HAP-1 (cell line): ENCODE results near the gene RHO.

Experiments used
- DNase-seq, 2 experiments: peaks; one replicate each; pipeline ENCODE4 v3.0.0-alpha.2; 2016 to 2020; ENCODE audit warnings: low spot score in 2 of 2
- H3K27me3 ChIP-seq: fragments of 250-450 bp; sonication (Bioruptor Pico); 2 replicates; pipeline ENCODE4 v1.5.1; 2020; ENCODE audit warnings: low read depth, mild to moderate bottlenecking, moderate library complexity
- H3K36me3 ChIP-seq: fragments of 250-450 bp; sonication (Bioruptor Pico); replicated peaks from 2 replicates; pipeline ENCODE4 v1.5.1; 2020; ENCODE audit warnings: mild to moderate bottlenecking
- H3K4me1 ChIP-seq: fragments of 250-450 bp; sonication (Bioruptor Pico); 2 replicates; pipeline ENCODE4 v1.5.1; 2020; ENCODE audit warnings: mild to moderate bottlenecking
- H3K4me3 ChIP-seq: fragments of 250-450 bp; sonication (Bioruptor Pico); 2 replicates; pipeline ENCODE4 v1.5.1; 2020; ENCODE audit warnings: mild to moderate bottlenecking, moderate library complexity
- H3K9me3 ChIP-seq: fragments of 250-450 bp; sonication (Bioruptor Pico); 2 replicates; pipeline ENCODE4 v1.5.1; 2020; ENCODE audit warnings: mild to moderate bottlenecking, moderate library complexity
- in situ Hi-C: fragments of 300-500 bp; cut with MboI; formaldehyde crosslinking; loops from 3 replicates; pipeline ENCODE4 v1.14.3; 2020; ENCODE audit warnings: low sequenced_read_pairs, inconsistent platforms, mixed read lengths

RHO gene

DNA sequence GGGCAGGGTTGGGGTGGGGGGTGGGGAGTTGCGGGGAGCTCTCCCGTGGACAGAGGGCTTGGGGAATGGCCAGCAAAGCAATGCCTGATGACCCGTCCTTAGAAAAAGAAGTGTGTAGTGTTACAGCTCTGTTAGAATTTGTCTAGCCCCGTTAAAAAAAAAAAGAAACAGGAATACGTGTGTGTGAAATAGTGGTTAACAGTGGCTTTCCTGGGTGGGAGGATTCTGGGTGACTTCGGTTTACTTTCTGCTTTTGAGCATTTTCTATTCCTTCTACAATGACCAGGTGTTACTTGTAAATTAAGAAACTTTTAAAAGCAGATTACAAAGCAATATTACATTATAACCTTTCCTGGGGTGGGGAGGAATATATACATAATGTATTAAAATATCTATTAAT, 39.5 kb downstream of the RHO start:
- H3K36me3 ChIP-seq: peaks cover under 1% of the 10 kb centered on the region; the same call in 1 of the 2 replicates
- DNase-seq: no peak
- no peaks in the 10 kb centered on the region for H3K9me3 ChIP-seq
- no peak overlapping the region for H3K4me3 ChIP-seq
- no peaks in the 10 kb centered on the region for H3K27me3 ChIP-seq
- H3K4me1 ChIP-seq: no peaks in the 10 kb centered on the region
- in situ Hi-C loops: no loop called here

DNA sequence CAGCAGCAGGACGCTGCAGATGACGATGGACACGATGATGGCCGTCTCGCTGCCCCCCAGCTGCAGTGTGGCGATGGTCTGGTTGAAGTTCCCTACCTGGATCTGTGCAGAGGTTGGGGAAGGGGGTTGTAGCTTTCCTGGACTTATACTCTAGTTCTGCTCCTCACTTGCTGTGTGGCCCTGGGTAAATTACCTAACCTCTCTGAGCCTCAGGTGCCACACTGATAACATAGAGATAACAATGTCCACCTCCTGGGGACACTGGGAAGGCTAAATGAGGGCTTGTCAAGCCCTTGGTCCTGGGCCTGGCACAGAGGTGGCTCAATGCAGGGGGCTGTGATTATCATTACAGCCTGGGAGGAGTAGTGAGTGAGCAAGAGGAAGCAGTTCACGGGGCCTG, 41.4 kb downstream of the RHO start:
- no peak for DNase-seq
- no peaks in the 10 kb centered on the region for H3K9me3 ChIP-seq
- no peak overlapping the region for H3K4me3 ChIP-seq
- in situ Hi-C loops: no loop called here
- H3K4me1 ChIP-seq: no peaks in the 10 kb centered on the region
- no peaks in the 10 kb centered on the region for H3K36me3 ChIP-seq
- no peaks in the 10 kb centered on the region for H3K27me3 ChIP-seq

DNA sequence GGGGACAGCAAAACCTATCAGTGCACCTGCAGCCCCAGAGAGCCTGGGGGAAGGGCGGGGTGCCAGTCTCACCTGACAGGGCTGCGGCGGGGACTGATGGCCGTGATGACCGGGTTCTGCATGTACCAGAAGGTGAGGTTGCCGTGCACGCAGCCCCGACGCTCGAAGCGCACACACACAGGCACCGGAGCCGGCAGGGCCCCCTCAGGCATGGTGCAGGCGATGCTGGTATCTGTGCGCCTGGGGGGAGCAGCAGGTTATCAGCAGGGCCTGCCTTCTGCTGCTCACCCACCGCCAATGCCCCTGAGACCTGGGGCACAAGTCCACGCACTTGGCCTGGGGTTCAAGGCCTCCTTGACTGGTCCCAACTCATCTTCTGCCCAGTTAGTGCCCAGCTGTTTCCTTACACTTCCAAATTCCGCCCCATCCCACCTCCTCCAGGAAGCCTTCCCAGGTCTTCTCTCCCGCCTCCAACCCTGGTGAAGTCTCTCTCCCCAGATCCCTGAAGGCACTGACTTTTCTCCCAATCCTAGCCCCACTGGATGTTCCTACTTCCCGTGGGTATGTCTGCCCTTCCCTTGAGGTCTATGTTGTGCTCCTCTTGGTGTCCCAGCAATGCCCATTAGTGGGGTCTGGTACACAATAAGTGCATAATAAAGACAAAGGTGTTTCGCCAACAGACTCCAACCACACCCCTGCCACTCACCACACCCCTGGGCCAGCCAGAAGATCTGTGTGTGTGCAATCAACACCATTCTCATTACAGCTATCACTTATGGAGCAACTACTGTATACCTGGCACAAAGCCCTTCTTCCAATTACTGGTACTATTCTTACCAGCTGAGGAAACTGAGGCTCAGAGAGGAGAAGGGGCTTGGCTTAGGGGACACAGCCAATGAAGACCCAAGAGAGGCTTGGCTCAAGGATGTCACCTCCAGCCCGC, 43.4 kb downstream of the RHO start:
- in situ Hi-C loops: no loop called here
- no peaks in the 10 kb centered on the region for H3K4me1 ChIP-seq
- no peak for DNase-seq
- no peaks in the 10 kb centered on the region for H3K27me3 ChIP-seq
- H3K9me3 ChIP-seq: no peaks in the 10 kb centered on the region
- no peak overlapping the region for H3K4me3 ChIP-seq
- no peaks in the 10 kb centered on the region for H3K36me3 ChIP-seq

DNA sequence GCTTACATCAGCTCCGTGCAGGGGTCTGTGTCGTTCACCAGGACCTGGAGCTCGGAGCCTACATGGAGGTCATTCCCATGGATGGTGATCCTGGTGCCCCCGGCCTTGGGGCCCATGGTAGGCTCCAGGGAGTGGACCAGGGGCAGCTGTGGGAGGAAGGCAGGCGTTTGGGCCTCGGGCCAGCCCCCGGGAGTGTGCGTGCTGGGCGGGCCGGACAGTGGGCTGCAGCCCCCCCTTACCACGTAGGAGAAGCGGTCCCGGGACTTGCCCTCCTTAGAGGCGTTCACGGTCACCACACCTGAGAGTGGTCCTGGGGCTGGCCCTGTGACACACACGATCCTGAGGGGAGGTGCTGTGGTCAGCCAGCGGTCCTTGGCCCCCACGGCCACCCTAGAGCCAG, 44.2 kb downstream of the RHO start:
- Histone ChIP-seq H3K9me3 (no peaks in the 10 kb centered on the region), H3K36me3 (peaks cover 2% of the 10 kb centered on the region; the same call in 1 of the 2 replicates), H3K4me3 (no peak overlapping the region), H3K4me1 (no peaks in the 10 kb centered on the region), H3K27me3 (no peaks in the 10 kb centered on the region)
- in situ Hi-C loops: no loop called here
- DNase-seq: no peak

DNA sequence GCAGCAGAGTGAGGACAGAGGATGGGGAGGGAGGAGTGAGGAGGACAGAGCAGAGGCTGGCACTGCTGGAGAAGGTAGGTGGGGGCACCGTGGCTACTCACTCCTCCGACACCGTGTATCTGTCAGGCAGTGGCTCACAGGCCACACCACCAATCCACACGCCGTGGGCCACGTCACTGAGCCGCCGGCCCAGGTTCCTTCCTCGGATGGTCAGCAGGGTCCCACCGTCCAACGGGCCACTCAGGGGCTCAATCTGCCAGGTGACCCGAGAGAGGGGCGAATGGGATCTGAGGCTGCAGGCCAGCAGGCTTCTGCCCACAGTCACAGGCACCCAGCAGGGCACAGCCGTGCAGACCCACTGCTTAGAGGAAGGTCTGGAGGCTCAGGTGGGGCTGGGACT, 45.1 kb downstream of the RHO start:
- Histone ChIP-seq H3K9me3 (no peaks in the 10 kb centered on the region), H3K4me3 (no peak overlapping the region), H3K4me1 (no peaks in the 10 kb centered on the region), H3K27me3 (no peaks in the 10 kb centered on the region), H3K36me3 (peaks cover 8% of the 10 kb centered on the region)
- no peak for DNase-seq
- in situ Hi-C loops: no loop called here

DNA sequence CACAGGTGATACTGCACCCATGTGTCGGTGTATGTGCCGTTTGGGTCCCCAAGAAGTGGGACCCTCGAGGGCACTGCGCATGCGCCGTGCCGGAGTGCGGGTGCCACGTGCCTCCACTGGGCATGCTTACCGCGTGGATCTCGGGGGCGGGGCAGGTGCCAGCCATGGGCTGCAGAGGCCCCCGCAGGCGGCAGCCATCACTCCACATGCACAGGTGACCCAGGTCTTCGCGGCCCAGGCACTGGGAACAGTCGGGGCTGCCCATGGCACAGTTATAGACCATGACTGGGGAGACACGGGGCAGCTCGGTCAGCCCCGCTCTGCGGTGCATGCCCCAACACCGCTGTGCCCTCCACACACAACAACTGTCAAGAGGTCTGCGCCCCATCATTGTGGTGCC, 45.8 kb downstream of the RHO start:
- in situ Hi-C loops: no loop called here
- no peaks in the 10 kb centered on the region for H3K9me3 ChIP-seq
- H3K4me1 ChIP-seq: no peaks in the 10 kb centered on the region
- peaks cover 8% of the 10 kb centered on the region for H3K36me3 ChIP-seq
- no peaks in the 10 kb centered on the region for H3K27me3 ChIP-seq
- H3K4me3 ChIP-seq: no peak overlapping the region
- no peak for DNase-seq

DNA sequence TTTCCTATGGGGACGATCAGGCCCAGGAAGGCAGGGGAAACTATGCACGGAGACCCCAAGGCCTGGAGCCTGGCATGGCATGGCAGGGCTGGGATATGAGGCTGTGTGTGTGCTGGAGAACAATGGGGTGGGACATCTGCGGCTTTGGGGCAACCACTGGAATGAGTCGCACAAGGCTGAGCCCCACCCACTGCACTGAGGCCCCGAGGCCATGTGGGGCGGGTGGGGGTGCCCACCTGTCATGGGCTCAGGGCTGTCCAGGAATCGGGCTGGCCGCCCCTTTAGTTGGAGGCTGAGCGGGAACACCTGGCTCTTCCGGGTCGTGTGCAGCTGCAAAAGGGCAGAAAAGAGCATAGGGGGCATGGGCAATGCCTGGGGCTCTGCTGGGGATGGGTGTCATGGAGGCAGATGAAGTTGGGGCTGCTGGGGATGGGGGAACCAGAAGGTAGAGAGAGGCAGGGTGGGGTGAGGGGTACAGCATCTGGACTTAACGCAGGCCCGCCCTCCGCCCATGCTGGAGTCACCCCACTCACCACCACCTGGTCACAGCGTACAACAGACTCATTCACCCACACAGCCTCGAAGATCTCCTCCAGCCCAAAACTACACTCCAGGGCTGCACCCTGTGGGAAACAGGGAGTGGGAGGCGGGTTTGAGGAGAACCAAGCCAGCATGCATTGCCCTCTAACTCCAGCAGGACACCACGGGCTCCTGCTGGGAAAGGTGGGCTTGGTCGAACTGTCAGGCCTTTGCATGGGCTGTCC, 47.0 kb downstream of the RHO start:
- no peak overlapping the region for H3K4me3 ChIP-seq
- H3K9me3 ChIP-seq: no peaks in the 10 kb centered on the region
- DNase-seq: no peak
- no peaks in the 10 kb centered on the region for H3K4me1 ChIP-seq
- in situ Hi-C loops: no loop called here
- peaks cover 8% of the 10 kb centered on the region for H3K36me3 ChIP-seq
- no peaks in the 10 kb centered on the region for H3K27me3 ChIP-seq

DNA sequence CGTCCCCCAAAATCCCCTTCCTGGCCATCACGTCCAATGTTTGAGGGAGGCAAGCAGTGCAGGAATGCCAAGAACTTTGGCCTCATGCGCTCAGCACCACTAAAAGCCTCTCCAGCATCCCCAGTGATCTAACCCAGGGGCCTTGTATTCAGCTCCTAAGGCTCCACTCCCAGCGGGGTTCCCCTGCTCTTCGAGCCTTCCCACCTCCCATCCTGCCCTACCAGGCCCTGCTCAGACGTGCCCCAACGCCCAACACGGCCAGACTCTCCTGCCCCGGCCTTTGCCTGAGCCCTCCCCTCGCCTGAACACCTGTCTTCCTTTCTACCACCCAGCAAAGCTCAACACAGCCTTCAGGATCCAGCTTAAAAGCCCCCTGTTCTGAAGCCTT, 47.6 kb downstream of the RHO start:
- H3K36me3 ChIP-seq: peaks cover 8% of the 10 kb centered on the region
- no peak overlapping the region for H3K4me3 ChIP-seq
- H3K4me1 ChIP-seq: no peaks in the 10 kb centered on the region
- in situ Hi-C loops: no loop called here
- no peaks in the 10 kb centered on the region for H3K9me3 ChIP-seq
- no peaks in the 10 kb centered on the region for H3K27me3 ChIP-seq
- no peak for DNase-seq

DNA sequence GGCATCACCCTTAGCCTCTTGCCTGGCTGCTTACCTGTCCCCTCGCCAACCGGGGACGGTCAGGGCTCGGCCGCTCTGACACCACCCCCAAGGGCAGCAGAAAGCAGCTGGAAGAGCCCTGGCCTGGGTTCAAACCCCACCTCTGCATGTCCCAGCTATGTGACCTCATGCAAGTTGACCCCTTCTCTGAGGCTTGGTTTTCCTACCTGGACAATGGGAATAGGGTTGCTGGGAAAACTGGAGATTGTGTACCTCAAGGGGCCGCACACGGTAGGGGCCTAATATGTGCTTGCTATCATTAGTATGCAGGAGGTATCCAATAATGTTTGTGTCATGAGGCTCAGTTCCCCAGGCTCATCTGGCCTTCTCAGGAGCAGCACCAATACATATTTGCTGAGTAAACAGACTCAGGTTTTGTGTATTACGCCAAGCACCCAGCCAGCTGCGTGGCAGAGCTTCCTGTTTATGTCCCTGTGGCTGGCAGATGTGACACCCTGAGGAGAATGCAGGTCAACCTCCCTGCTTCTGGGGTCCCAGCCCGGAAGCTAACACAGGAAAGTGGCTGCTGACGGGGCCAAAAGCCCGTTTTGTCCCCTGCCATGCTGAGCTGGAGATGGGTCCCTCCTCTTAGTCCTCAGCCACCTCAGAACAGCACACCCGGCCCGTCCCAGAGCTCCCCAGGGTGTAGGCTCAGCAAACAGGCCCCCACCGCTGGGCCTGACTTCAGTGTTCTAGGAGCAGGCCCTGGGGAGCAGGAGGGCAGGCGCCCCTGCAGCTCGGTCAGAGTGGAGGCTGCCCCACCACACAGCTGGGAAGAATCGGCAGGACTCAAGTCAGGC, 48.3 kb downstream of the RHO start:
- Histone ChIP-seq H3K4me1 (no peaks in the 10 kb centered on the region), H3K9me3 (no peaks in the 10 kb centered on the region), H3K4me3 (no peak overlapping the region), H3K36me3 (peaks cover 8% of the 10 kb centered on the region), H3K27me3 (no peaks in the 10 kb centered on the region)
- in situ Hi-C loops: no loop called here
- no peak for DNase-seq

DNA sequence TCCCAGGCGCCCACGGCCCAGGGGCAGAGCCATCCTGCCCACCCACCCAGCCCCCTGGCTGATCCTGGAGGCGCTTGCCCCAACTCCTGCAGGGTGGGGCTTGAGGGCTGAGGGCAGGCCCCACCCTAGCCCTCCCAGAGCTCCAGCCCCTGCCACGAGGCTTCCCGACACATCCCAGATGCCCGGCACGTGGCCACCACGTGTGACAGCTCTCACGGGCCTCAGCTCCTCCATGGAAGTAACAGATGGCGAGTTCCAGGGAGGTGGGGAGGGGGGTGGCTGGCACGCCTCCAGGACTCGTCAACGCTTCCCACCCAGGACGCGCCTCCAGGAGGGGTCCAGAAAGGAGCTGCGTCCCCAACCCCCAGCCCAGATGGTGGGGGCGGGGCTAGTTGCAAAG, 48.9 kb downstream of the RHO start:
- H3K4me1 ChIP-seq: no peaks in the 10 kb centered on the region
- in situ Hi-C loops: no loop called here
- no peak for DNase-seq
- no peaks in the 10 kb centered on the region for H3K27me3 ChIP-seq
- peaks cover 8% of the 10 kb centered on the region for H3K36me3 ChIP-seq
- no peaks in the 10 kb centered on the region for H3K9me3 ChIP-seq
- H3K4me3 ChIP-seq: no peak overlapping the region

DNA sequence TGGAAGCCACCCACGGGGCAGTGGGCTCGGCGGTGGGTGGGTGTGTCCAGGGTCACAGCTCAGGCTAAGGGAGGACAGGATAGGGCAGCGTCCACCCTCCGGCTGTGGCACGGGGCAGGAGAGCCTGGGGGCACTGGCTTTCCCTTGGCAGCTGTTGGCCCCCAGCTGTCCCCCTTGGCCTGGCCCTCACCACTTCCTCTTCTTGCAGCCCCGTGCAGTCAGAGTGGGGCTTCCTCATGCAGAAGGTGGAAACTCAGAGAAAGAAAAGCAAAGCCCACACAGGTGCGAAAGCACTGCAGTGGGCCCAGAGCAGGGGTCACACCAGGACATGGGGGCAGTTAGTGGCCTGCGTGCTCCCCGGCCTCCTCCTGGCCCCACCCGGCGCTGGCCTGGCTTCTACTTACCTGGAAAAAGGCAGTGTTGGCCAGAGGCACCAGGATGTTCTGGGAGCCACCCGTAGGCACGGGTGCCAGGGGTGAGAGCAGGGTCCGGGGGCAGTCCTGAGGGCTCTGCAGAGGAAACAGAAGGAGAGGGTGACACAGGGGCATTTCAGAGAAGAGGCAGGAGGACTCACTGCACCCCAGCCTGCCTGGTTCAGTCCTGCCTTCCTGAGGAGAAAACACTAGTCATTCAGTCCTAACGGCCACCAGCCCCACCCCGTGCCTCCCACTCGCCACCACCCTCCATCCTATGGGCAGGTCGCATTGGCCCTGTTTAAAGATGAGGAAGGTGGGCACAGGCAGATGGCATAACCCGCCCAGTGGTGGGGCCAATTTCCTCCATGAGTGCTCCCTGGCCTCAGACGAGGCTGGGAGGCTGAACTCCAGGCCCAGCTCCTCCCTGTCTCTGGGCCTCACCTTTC, 49.7 kb downstream of the RHO start:
- in situ Hi-C loops: no loop called here
- H3K36me3 ChIP-seq: peaks cover 8% of the 10 kb centered on the region
- H3K27me3 ChIP-seq: no peaks in the 10 kb centered on the region
- no peaks in the 10 kb centered on the region for H3K9me3 ChIP-seq
- no peak for DNase-seq
- no peak overlapping the region for H3K4me3 ChIP-seq
- no peaks in the 10 kb centered on the region for H3K4me1 ChIP-seq

DNA sequence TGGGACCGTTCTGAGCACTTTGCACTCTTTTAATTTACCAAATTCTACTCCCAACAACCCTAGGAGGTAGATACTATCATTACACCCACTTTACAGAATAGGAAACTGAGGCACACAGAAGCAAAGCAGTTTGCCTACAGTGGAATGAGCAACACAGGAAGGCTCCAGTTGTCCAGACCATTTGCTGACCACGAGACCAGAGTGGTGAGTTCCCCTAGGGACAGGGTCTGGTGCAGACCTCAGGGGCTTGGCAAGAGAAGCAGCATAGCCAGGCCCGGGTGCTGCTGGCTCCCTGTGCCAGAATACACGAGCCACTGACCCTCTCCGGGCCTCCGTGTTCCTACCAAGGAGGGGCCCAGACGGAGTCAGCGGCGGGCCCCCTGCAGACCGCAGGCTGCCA, 51.6 kb downstream of the RHO start:
- Histone ChIP-seq H3K9me3 (no peaks in the 10 kb centered on the region), H3K27me3 (no peaks in the 10 kb centered on the region), H3K4me3 (no peak overlapping the region), H3K4me1 (no peaks in the 10 kb centered on the region), H3K36me3 (peaks cover 8% of the 10 kb centered on the region)
- no peak for DNase-seq
- in situ Hi-C loops: no loop called here

DNA sequence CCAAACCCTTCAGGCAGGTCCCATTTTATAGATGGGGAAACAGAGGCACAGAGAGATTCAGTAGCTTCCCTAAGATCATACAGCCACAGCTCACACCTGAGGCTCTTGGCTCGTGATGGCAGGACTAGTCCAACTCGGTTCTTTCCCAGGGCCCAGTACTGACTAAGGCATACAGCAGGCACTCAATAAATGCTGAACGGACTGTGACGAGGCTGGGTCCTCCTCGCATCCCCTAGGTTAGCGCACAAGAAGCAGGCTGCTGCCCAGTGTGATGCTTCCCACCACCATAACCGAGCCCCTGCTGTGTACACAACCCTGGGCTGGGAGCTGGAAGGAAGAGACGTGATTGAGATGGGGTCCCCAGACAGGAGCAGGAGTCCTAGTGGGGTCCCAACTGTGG, 53.2 kb downstream of the RHO start:
- Histone ChIP-seq H3K9me3 (no peaks in the 10 kb centered on the region), H3K36me3 (peaks cover 8% of the 10 kb centered on the region), H3K27me3 (no peaks in the 10 kb centered on the region), H3K4me1 (no peaks in the 10 kb centered on the region), H3K4me3 (no peak overlapping the region)
- DNase-seq: no peak
- in situ Hi-C loops: no loop called here
